NCI-H1436 (cell line): ENCODE measurements around the gene SCD.

Source experiments
- DNase-seq: peaks from one replicate; lab custom pipeline; 2025; lab: John Stamatoyannopoulos, UW

Gene SCD

DNA sequence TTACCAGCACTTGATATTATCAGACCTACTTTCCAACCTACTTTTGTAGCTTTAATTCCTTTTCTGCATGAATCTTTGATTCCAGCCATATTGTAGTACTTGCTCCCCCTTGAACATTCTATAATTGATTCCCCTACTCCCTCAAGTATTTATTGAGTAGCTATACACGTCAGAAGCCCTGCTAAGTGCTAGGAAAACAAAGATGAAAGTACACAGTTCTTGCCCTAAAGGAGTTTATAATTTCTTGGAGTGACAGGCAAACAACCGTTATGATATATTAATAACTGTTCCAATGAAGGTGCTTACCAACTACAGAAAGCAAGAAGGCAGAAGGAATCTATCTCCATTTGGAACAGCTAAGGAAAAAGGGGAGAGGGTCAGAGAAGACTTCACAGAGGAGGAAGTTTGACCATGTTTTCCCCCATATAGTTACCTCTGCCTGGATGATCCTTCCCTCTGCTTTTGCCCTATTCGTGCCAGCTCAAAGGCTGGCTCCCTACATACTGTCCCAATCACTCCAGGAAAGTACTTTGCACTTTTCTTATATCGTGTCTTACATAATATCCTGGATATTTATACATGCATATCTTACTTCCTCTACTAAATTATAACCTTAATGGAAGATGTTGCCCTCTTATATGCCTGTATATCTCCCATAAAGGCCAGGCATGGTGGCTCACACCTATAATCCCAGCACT, 54.7 kb downstream of the SCD start:
- DNase-seq = no peak

DNA sequence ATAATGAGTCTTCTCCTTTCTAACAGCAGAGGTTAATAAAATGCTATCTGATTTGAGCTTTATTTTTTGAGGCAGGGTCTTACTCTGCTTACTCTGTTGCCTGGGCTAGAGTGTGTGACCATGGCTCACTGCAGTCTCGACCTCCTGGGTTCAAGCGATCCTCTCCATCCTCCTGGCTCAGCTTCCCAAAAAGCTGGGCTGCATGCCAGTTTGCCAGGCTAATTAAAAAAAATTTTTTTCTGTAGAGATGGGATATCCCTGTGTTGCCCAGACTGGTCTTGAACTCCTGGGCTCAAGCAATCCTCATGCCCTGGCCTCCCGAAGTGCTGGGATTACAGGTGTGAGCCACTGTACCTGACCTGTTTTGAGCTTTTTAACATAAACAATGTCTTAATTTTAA, 56.7 kb downstream of the SCD start:
- DNase-seq = no peak

GRCh38 chr10:100413173-100413572, 66.1 kb downstream of the SCD start:
- no peak for DNase-seq
